Fibroblast of mammary gland (primary cell): ENCODE measurements around the gene RPH3AL.

ENCODE experiments used
- DNase-seq: peaks from one replicate; pipeline ENCODE4 v3.0.0-alpha.2; 2010; ENCODE audit warnings: low read depth
- H3K4me3 ChIP-seq: 2 replicates; pipeline ENCODE4 v1.5.1; 2011; ENCODE audit warnings: low read depth, mild to moderate bottlenecking, low read length, moderate library complexity; ENCODE audit not compliant: control insufficient read depth
- CTCF ChIP-seq: conservative IDR thresholded peaks from 2 replicates; pipeline ENCODE4 v1.5.1; 2011; ENCODE audit warnings: low read depth, low read length, inconsistent platforms; ENCODE audit not compliant: control insufficient read depth, insufficient read depth

Gene RPH3AL

GRCh38 chr17:303168-303567 is 49.4 kb downstream of the RPH3AL start:
- no peak for TF ChIP-seq CTCF
- DNase-seq = no peak

GRCh38 chr17:302300-302698 is 50.3 kb downstream of the RPH3AL start:
- DNase-seq = no peak
- H3K4me3 ChIP-seq = no peak overlapping the region
- no peak for TF ChIP-seq CTCF

More at GRCh38 chr17:303168-303567, 49.4 kb downstream of the RPH3AL start:
- H3K4me3 ChIP-seq = no peak overlapping the region

- no peak overlapping the region for H3K4me3 ChIP-seq
- no peak for DNase-seq
- no peak for TF ChIP-seq CTCF
Measured at GRCh38 chr17:301681-302299, 50.8 kb downstream of the RPH3AL start.

- no peak overlapping the region for H3K4me3 ChIP-seq
- TF ChIP-seq CTCF = no peak
- no peak for DNase-seq
Measured at GRCh38 chr17:300881-301280, 51.7 kb downstream of the RPH3AL start.

GRCh38 chr17:299546-299945 is 53.1 kb downstream of the RPH3AL start:
- DNase-seq = no peak
- no peak overlapping the region for H3K4me3 ChIP-seq
- TF ChIP-seq CTCF = no peak

- peak; percentile 7 for DNase-seq
- TF ChIP-seq CTCF = no peak
- H3K4me3 ChIP-seq = no peak overlapping the region
Measured at GRCh38 chr17:298791-299450, 53.7 kb downstream of the RPH3AL start.
